Tibial artery (tissue), 4 donors: ENCODE data around the gene G2E3.

Experiments used
- DNase-seq, 2 donors: peaks; one replicate each; pipeline ENCODE4 v3.0.0-alpha.2; 2019
- H3K27ac ChIP-seq, 2 donors: fragments of 200-600 bp; sonication (generic) in 1 of 2; 1 replicate in 1 of 2; 2 replicates in 1 of 2; pipeline ENCODE4 v1.5.1; 2018 to 2019; ENCODE audit warnings: mild to moderate bottlenecking in 1 of 2
- H3K27me3 ChIP-seq, 2 donors: fragments of 200-600 bp; sonication (generic) in 1 of 2; one replicate each; pipeline versions ENCODE4 v1.5.1 to v1.6.0; 2016 to 2019
- H3K36me3 ChIP-seq, 3 donors: fragments of 200-600 bp; sonication (generic) in 2 of 3; one replicate each; pipeline ENCODE4 v1.5.1; 2016 to 2019; ENCODE audit warnings: mild to moderate bottlenecking in 2 of 3
- H3K4me1 ChIP-seq, 4 donors: fragments of 200-600 bp; sonication (generic) in 2 of 4; 1 replicate in 3 of 4; 2 replicates in 1 of 4; pipeline ENCODE4 v1.5.1; 2016 to 2019
- H3K4me3 ChIP-seq, 2 donors: fragments of 200-600 bp; sonication (generic) in 1 of 2; 1 replicate in 1 of 2; 2 replicates in 1 of 2; pipeline ENCODE4 v1.5.1; 2018 to 2019; ENCODE audit warnings: mild to moderate bottlenecking in 2 of 2
- H3K9me3 ChIP-seq, 3 donors: fragments of 200-600 bp; sonication (generic) in 1 of 3; one replicate each; pipeline ENCODE4 v1.5.1; 2016 to 2019
- CTCF ChIP-seq, 2 experiments: fragments of 200-600 bp in 1 of 2; fragments of 450-650 bp in 1 of 2; IDR thresholded peaks; one replicate each; pipeline ENCODE4 v1.5.1; 2017 to 2019; ENCODE audit warnings: antibody characterized with exemption in 2 of 2, mild to moderate bottlenecking in 1 of 2, moderate library complexity in 1 of 2
- intact Hi-C: fragments of 100-400 bp; cut with DNase I; formaldehyde crosslinking; loops from one replicate; pipeline ENCODE4 v1.15.0; 2023; ENCODE audit warnings: low total_unique reads

Gene G2E3

GRCh38 chr14:30521899-30522736 is 36.8 kb upstream of the G2E3 start:
- peak; percentile 52 to 71 for TF ChIP-seq CTCF (IDR thresholded peaks at IDR 0.05)
- intact Hi-C loops, result no loop called here

DNA sequence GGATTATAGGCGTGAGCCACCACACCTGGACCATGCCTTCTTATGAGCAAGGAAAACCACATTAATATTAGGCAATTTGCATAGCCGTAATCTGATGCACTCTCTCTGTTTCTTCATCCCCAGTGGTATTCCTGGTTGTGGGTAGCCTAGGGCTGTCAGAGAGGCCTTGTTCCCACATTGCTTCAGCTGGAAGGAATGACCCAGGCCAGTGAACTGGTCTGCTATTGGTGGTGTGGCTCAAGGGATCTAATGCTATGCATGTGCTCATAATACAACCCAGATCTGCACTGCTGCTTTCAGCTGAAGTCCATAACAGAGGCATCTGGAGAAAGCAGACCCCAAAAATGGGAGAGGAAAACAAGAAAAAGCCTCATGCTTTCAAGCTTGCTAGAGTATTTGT is 33.1 kb upstream of the G2E3 start:
- intact Hi-C loops, result no loop called here
- H3K9me3 ChIP-seq, result no peaks in the 10 kb centered on the region
- H3K36me3 ChIP-seq, result no peaks in the 10 kb centered on the region
- H3K27ac ChIP-seq, result no peak overlapping the region
- no peaks in the 10 kb centered on the region for H3K4me1 ChIP-seq
- no peak for TF ChIP-seq CTCF (IDR thresholded peaks at IDR 0.05)
- no peak for DNase-seq
- no peaks in the 10 kb centered on the region for H3K27me3 ChIP-seq
- H3K4me3 ChIP-seq, result no peak overlapping the region

More at GRCh38 chr14:30521899-30522736, 36.8 kb upstream of the G2E3 start:
- Histone ChIP-seq H3K4me3 (no peak overlapping the region), H3K4me1 (no peaks in the 10 kb centered on the region), H3K27me3 (no peaks in the 10 kb centered on the region), H3K36me3 (no peaks in the 10 kb centered on the region), H3K9me3 (no peaks in the 10 kb centered on the region), H3K27ac (no peak overlapping the region)
- DNase-seq, result no peak

- Histone ChIP-seq H3K27ac (no peak overlapping the region), H3K4me1 (no peaks in the 10 kb centered on the region), H3K27me3 (no peaks in the 10 kb centered on the region), H3K9me3 (no peaks in the 10 kb centered on the region), H3K4me3 (no peak overlapping the region), H3K36me3 (no peaks in the 10 kb centered on the region)
- intact Hi-C loops, result no loop called here
- TF ChIP-seq CTCF (IDR thresholded peaks at IDR 0.05), result no peak
- no peak for DNase-seq
Observed at GRCh38 chr14:30527196-30527595, 31.8 kb upstream of the G2E3 start.

GRCh38 chr14:30528119-30528518 is 30.8 kb upstream of the G2E3 start:
- H3K4me1 ChIP-seq, result no peaks in the 10 kb centered on the region
- H3K36me3 ChIP-seq, result no peaks in the 10 kb centered on the region
- TF ChIP-seq CTCF (IDR thresholded peaks at IDR 0.05), result no peak
- DNase-seq, result no peak
- H3K9me3 ChIP-seq, result no peaks in the 10 kb centered on the region
- intact Hi-C loops, result no loop called here
- no peak overlapping the region for H3K27ac ChIP-seq
- H3K4me3 ChIP-seq, result no peak overlapping the region
- H3K27me3 ChIP-seq, result no peaks in the 10 kb centered on the region

GRCh38 chr14:30528778-30529642 is 29.9 kb upstream of the G2E3 start:
- no peaks in the 10 kb centered on the region for H3K27me3 ChIP-seq
- intact Hi-C loops, result no loop called here
- H3K36me3 ChIP-seq, result no peaks in the 10 kb centered on the region
- TF ChIP-seq CTCF (IDR thresholded peaks at IDR 0.05), result no peak
- H3K4me3 ChIP-seq, result no peak overlapping the region
- DNase-seq, result no peak
- no peaks in the 10 kb centered on the region for H3K9me3 ChIP-seq
- no peak overlapping the region for H3K27ac ChIP-seq
- H3K4me1 ChIP-seq, result no peaks in the 10 kb centered on the region
